NCI-H2081 treated with DMSO at 0.1 percent for 48 hours (cell line): ENCODE results near the gene FLNB.
"Not testable (repeated sequence)": the region's sequence is repeated elsewhere in the genome, so short reads cannot be mapped to it uniquely, and the experiment has no call there.

Source experiments
- DNase-seq: peaks from one replicate; lab custom pipeline; 2025; lab: John Stamatoyannopoulos, UW

FLNB gene

GRCh38 chr3:57982561-57983243 lies 25.5 kb upstream of the FLNB start:
- DNase-seq = no peak

GRCh38 chr3:57983734-57984518 lies 24.3 kb upstream of the FLNB start:
- DNase-seq = no peak

GRCh38 chr3:57985176-57985983 lies 22.8 kb upstream of the FLNB start:
- no peak for DNase-seq

- no peak for DNase-seq
Measured at GRCh38 chr3:57985984-57986246, 22.3 kb upstream of the FLNB start.

- no peak for DNase-seq
Measured at GRCh38 chr3:57986261-57986660, 22.0 kb upstream of the FLNB start.

GRCh38 chr3:57989198-57989597 lies 19.0 kb upstream of the FLNB start:
- DNase-seq = not testable (repeated sequence)

GRCh38 chr3:57989646-57990045 lies 18.6 kb upstream of the FLNB start:
- no peak for DNase-seq

- DNase-seq = no peak
Measured at GRCh38 chr3:57992452-57993213, 15.6 kb upstream of the FLNB start.

- no peak for DNase-seq
Measured at GRCh38 chr3:57998366-57999283, 9.6 kb upstream of the FLNB start.

- DNase-seq = no peak
Measured at GRCh38 chr3:57999417-58000115, 8.7 kb upstream of the FLNB start.

- no peak for DNase-seq
Measured at GRCh38 chr3:58000306-58001085, 7.7 kb upstream of the FLNB start.

GRCh38 chr3:58001086-58001467 lies 7.1 kb upstream of the FLNB start:
- DNase-seq = no peak

- no peak for DNase-seq
Measured at GRCh38 chr3:58001979-58002378, 6.2 kb upstream of the FLNB start.

- DNase-seq = no peak
Measured at GRCh38 chr3:58003093-58003492, 5.1 kb upstream of the FLNB start.

GRCh38 chr3:58004973-58005372 lies 3.2 kb upstream of the FLNB start:
- DNase-seq = no peak

- DNase-seq = no peak
Measured at GRCh38 chr3:58005669-58006068, 2.6 kb upstream of the FLNB start.

- DNase-seq = no peak
Measured at GRCh38 chr3:58006661-58007060, 1.6 kb upstream of the FLNB start.

- no peak for DNase-seq
Measured at GRCh38 chr3:58009026-58009748, 965 bp downstream of the FLNB start.
